ENCODE results near the gene CCDC137. TPM values are rescaled to one million over a fixed set of nuclear protein-coding genes. Genes with fewer than 3 reads are reported as not detected.

Gene CCDC137
- total RNA-seq, 2 experiments from 2014 or later: 30.8 to 32.3 TPM

DNA sequence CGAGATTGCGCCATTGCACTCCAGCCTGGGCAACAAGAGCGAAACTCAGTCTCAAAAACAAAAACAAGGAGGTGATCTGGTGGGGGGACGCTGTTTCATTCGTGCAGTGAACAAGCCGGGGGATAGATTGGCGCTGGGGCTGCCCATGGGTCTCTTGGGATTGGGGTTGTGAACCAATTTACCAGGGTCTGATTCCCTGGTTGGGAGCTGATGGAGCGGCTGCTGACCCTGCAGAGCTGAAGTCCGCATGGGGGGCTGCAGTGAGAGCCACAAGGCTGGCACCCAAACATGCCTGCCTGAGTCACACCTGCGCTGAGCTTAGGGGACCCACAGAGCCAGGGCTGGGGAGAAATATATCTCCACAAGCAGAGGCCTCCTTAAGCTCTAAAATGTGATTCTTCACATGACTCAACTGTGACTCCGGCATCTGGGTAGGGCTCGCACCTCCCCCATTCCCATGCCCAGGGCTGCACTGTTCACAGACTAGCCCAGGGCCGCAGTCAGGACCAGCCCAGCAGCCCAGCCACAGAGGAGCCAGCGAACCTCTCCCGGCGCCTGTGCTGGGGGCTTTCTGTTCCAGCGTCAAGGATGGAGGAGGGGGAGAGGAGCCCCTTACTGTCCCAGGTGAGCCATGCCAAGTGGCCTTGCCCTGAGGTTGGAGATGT, 24.6 kb upstream of the CCDC137 start:
- Mint-ChIP-seq H3K4me1 (ENCODE audit: low read depth) (peaks cover 3% of the 10 kb centered on the region), H3K9me3 (no peaks in the 10 kb centered on the region), H3K4me3 (no peak overlapping the region), H3K36me3 (ENCODE audit: low read depth) (no peaks in the 10 kb centered on the region), H3K27ac (no peak overlapping the region), H3K27me3 (ENCODE audit: low read depth) (no peaks in the 10 kb centered on the region)
- DNase-seq: no peak
- intact Hi-C loops (cut with micrococcal nuclease): no loop called here
- CTCF ChIA-PET: no interaction called here

DNA sequence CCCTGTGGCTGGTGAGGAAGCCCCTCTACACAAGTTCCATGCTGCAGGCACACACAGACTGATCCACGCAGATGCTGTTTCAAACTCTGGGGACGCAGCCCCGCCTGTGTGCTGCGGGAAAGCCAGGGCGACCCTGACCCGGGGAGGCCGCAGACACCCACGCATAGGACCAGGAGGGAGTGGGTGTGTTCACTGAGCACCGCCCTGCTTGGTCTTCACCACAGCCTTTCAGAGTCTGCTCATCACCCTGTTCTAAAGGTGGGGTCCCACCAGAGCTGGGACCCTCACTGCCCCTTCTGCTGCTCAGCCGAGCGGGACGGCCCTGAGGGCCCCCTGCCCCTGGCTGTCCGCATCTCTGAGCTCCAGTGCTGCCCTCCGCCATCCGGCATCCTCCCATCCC, 22.0 kb upstream of the CCDC137 start:
- Mint-ChIP-seq H3K4me1 (ENCODE audit: low read depth) (no peaks in the 10 kb centered on the region), H3K36me3 (ENCODE audit: low read depth) (no peaks in the 10 kb centered on the region), H3K27me3 (ENCODE audit: low read depth) (peaks cover 13% of the 10 kb centered on the region), H3K9me3 (no peaks in the 10 kb centered on the region), H3K4me3 (no peak overlapping the region), H3K27ac (no peak overlapping the region)
- intact Hi-C loops (cut with micrococcal nuclease): no loop called here
- CTCF ChIA-PET: no interaction called here
- no peak for DNase-seq

DNA sequence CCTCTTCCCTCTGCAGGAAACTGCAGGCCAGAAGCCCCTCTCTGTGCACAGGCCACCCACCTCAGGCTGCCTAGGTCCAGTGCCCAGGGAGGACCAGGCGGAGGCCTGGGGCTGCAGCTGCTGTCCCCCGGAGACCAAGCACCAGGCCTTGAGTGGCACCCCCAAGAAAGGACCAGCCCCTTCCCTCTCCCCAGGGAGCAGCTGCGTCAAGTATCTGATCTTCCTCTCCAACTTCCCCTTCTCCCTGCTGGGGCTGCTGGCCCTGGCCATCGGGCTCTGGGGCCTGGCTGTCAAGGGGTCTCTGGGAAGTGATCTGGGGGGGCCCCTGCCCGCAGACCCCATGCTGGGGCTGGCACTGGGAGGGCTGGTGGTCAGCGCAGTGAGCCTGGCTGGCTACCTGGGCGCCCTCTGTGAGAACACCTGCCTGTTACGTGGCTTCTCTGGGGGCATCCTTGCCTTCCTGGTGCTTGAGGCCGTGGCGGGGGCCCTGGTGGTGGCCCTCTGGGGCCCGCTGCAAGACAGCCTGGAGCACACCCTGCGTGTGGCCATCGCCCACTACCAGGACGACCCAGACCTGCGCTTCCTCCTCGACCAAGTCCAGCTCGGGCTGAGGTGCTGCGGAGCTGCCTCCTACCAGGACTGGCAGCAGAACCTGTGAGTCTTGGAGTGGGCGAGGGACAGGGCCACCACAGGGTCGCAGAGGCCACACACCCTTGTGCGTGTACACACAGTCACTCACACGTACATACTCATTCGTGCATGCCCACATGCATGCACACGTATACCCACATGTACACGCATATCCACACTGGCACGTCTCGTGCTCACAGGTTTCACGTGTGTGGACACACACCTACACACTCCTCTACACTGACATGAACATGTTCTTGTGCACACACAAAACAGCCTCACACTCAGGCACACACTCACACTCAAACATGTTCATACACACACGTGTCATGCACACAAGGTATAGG, 21.3 kb upstream of the CCDC137 start:
- Mint-ChIP-seq H3K4me3 (no peak overlapping the region), H3K9me3 (no peaks in the 10 kb centered on the region), H3K27me3 (ENCODE audit: low read depth) (peaks cover 18% of the 10 kb centered on the region), H3K36me3 (ENCODE audit: low read depth) (no peaks in the 10 kb centered on the region), H3K4me1 (ENCODE audit: low read depth) (no peaks in the 10 kb centered on the region), H3K27ac (no peak overlapping the region)
- DNase-seq: no peak
- CTCF ChIA-PET: no interaction called here
- intact Hi-C loops (cut with micrococcal nuclease): no loop called here

DNA sequence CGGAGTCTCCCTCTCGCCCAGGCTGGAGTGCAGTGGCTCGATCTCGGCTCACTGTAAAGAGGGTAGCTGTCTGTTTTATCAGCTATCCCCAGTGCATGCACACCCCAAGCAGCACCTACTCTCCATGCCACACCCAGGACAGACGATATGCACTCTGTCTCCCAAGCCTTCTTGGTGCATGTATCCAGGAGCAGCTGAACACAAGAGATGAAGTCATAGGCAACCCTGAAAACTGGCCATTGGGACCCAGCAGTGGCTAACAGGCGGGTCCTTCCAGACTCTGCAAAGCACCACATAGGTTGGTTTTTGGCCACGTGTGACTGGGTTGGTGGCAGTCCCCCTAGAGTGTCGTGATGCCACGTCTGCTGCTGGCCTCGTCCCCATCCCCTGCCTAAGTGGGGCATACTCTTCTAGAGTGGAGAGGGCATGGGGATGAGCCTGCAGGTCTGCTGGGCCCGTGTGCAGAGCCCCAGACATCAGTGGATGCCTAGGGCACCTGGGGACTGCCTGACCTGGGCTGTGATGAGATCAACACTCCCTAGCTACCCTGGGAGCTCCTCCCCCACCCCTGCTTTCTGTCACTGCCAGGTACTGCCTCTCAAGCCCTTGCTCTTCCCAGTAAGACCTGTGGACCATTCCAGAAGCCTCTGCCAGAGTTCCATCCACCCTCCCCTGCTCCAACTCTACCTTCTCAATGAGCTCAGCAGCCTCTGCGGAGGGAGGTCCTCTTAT, 19.5 kb upstream of the CCDC137 start:
- DNase-seq: no peak
- Mint-ChIP-seq H3K36me3 (ENCODE audit: low read depth) (no peaks in the 10 kb centered on the region), H3K27me3 (ENCODE audit: low read depth) (peaks cover 23% of the 10 kb centered on the region), H3K4me3 (no peak overlapping the region), H3K4me1 (ENCODE audit: low read depth) (no peaks in the 10 kb centered on the region), H3K27ac (no peak overlapping the region), H3K9me3 (no peaks in the 10 kb centered on the region)
- intact Hi-C loops (cut with micrococcal nuclease): no loop called here
- CTCF ChIA-PET: interaction anchor here (0.5 kb wide), 1 partner anchor 83 kb away, joined by 3 read pairs; no protein-coding TSS in a partner anchor

DNA sequence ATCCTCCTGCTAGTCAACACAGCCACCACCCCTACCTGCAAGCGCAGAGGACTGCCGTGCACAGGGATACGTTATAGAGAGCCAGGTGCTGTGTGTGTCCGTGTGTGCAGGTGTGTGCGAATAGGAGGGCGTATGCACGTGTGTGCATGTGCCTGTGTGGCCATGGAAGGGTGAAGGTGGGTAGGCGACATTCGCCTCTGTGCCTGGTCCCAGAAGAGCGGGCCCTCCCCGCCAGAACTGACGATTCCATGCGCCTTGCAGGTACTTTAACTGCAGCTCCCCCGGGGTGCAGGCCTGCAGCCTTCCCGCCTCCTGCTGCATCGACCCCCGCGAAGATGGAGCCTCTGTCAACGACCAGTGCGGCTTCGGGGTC, 18.9 kb upstream of the CCDC137 start:
- H3K27ac Mint-ChIP-seq: no peak overlapping the region
- intact Hi-C loops (cut with micrococcal nuclease): no loop called here
- H3K9me3 Mint-ChIP-seq: no peaks in the 10 kb centered on the region
- no peak overlapping the region for H3K4me3 Mint-ChIP-seq
- H3K36me3 Mint-ChIP-seq (ENCODE audit: low read depth): no peaks in the 10 kb centered on the region
- H3K4me1 Mint-ChIP-seq (ENCODE audit: low read depth): no peaks in the 10 kb centered on the region
- CTCF ChIA-PET: interaction anchor here (0.5 kb wide), 1 partner anchor 82 kb away, joined by 3 read pairs; no protein-coding TSS in a partner anchor
- DNase-seq: no peak
- peaks cover 23% of the 10 kb centered on the region for H3K27me3 Mint-ChIP-seq (ENCODE audit: low read depth)

DNA sequence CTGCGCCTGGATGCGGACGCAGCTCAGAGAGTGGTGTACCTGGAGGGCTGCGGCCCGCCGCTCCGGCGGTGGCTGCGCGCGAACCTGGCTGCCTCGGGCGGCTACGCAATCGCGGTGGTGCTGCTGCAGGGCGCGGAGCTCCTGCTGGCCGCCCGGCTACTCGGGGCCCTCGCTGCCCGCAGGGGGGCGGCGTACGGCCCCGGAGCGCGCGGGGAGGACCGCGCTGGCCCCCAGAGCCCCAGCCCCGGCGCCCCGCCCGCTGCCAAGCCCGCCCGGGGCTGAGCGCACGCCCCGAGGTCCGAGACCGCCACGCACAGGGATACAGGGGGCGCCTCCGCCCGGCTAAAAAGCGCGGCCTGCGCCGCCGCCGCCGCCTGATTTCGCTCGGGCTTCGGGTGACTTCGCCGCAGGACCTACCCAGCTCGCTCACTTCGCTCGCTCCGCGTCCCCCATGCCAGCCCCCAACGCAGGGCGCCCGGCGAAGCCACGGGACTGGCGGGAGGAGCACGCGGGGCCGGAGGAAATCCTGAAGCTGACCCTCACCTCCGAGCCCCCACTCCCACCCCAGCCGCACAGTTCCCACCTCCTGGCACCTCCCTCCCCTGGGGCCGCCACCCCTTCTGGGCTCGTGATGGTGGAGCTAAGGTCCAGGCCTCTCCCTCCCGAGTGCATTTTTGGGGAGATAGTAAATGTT, 18.4 kb upstream of the CCDC137 start:
- Mint-ChIP-seq H3K4me3 (no peak overlapping the region), H3K36me3 (ENCODE audit: low read depth) (no peaks in the 10 kb centered on the region), H3K9me3 (no peaks in the 10 kb centered on the region), H3K27ac (no peak overlapping the region), H3K4me1 (ENCODE audit: low read depth) (peaks cover 2% of the 10 kb centered on the region), H3K27me3 (ENCODE audit: low read depth) (peaks cover 23% of the 10 kb centered on the region)
- no peak for DNase-seq
- intact Hi-C loops (cut with micrococcal nuclease): no loop called here
- CTCF ChIA-PET: interaction anchor here (0.5 kb wide), 1 partner anchor 82 kb away, joined by 3 read pairs; no protein-coding TSS in a partner anchor

DNA sequence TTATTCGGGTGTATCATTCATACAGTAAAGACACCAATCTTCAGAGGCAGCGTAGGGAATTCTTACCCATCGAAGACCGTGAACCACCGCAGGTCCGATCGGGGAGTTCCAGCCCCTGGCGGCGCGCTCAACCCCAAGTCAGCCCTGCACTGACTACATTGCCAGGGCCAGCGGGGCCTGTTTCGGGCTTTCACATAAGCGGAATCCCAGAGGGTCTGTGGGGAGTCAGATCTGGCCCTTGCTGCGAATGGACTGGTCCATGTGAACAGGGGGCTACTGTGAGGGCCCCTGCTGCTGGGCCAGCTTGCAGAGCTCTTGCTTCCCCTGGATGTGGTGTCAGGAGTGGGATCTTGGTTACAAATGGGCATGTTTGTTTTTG, 17.8 kb upstream of the CCDC137 start:
- no peak for DNase-seq
- intact Hi-C loops (cut with micrococcal nuclease): no loop called here
- H3K9me3 Mint-ChIP-seq: no peaks in the 10 kb centered on the region
- CTCF ChIA-PET: no interaction called here
- H3K4me3 Mint-ChIP-seq: no peak overlapping the region
- no peak overlapping the region for H3K27ac Mint-ChIP-seq
- peaks cover 26% of the 10 kb centered on the region for H3K27me3 Mint-ChIP-seq (ENCODE audit: low read depth)
- no peaks in the 10 kb centered on the region for H3K36me3 Mint-ChIP-seq (ENCODE audit: low read depth)
- H3K4me1 Mint-ChIP-seq (ENCODE audit: low read depth): peaks cover 7% of the 10 kb centered on the region

DNA sequence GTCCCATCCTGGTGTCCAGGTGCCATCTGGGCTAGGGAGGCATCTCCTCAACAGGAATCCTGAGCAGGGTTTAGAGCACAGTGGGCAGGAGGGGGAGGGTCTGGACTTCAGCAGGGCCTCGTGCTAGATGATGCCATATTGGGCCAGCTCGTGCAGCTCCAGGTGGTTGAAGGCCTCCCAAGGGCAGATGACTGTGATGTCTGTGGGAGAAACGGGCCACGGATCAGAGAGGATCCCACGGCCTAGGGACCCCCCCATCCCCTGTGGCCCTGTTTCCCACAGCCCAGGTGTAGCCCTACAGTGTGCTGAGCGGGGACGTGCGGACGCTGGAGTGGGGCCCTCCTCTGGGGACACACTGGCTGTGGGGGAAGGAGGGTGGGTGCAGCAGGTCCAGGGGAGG, 15.6 kb upstream of the CCDC137 start:
- no peaks in the 10 kb centered on the region for H3K36me3 Mint-ChIP-seq (ENCODE audit: low read depth)
- peaks cover 26% of the 10 kb centered on the region for H3K27me3 Mint-ChIP-seq (ENCODE audit: low read depth)
- CTCF ChIA-PET: interaction anchor here (0.8 kb wide), 1 partner anchor 15 kb away, joined by 3 read pairs; no protein-coding TSS in a partner anchor
- H3K9me3 Mint-ChIP-seq: no peaks in the 10 kb centered on the region
- no peak overlapping the region for H3K27ac Mint-ChIP-seq
- no peak for DNase-seq
- H3K4me1 Mint-ChIP-seq (ENCODE audit: low read depth): peaks cover 7% of the 10 kb centered on the region
- intact Hi-C loops (cut with micrococcal nuclease): no loop called here
- H3K4me3 Mint-ChIP-seq: no peak overlapping the region

DNA sequence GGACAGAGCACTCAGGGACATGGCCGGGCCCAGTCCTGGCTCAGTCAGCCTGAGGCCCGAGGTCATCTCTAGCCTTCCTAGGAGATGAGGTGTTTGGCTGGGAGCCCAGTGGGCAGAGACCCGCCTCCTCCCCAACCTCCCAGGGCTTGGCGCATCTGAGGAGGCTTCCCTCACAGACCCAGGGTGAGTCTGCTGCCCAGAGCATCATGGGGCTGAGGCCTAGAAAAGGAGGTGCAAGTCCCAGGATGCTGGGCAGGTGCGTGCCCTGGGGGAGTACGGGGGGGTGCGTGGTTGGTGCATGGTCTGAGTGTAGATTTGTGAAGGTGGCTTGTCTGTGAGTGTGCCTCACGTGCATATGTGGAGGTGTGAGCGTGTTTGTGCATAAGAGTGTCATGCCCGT, 14.8 kb upstream of the CCDC137 start:
- H3K36me3 Mint-ChIP-seq (ENCODE audit: low read depth): no peaks in the 10 kb centered on the region
- CTCF ChIA-PET: no interaction called here
- no peak for DNase-seq
- H3K27ac Mint-ChIP-seq: no peak overlapping the region
- no peak overlapping the region for H3K4me3 Mint-ChIP-seq
- no peaks in the 10 kb centered on the region for H3K9me3 Mint-ChIP-seq
- intact Hi-C loops (cut with micrococcal nuclease): no loop called here
- peaks cover 7% of the 10 kb centered on the region for H3K4me1 Mint-ChIP-seq (ENCODE audit: low read depth)
- peaks cover 26% of the 10 kb centered on the region for H3K27me3 Mint-ChIP-seq (ENCODE audit: low read depth)

DNA sequence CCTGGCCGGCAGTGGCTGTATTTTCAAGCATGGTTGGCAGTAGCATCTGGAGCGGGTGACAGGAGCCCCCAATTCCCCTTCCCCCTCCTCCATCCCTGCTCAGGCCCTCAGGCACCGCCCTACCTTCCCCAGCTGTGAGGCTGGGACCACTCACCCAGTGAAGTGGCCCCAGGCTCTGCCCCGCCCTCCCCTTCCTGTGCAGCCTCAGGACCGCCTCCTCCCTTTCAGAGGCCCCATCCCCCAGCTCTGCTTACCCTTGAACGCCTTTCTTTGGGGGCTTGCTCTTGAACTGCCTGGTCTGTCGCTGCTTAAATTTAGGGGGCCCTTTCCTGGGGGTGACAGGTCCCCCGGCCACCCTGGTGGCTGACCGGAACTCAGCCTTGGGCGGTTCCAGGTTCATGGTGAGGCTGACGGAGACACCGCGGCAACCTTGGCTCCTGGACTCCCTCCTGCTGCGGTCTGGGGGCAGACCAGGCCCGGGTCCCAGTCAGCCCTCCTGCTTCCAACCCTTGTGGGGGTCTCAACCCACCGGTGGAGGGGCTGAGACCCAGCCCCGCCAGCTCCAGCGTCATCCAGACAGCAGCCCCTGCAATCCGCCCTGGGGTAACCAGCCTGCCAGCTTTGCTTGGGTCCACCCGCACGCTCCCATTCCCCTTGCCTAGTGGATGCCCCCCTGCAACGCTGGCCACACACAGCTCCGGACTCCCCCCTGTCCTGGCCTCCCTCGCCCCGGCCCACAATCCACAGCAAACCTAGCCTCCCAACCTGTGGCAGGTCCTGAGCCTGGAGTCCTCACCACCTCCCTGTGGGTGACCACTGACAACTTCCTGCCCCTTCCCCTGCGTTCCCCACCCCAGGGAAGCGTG, 13.4 kb upstream of the CCDC137 start:
- CTCF ChIA-PET: no interaction called here
- DNase-seq: peak; percentile 26
- Mint-ChIP-seq H3K36me3 (ENCODE audit: low read depth) (no peaks in the 10 kb centered on the region), H3K4me3 (peak overlapping the region; percentile 58), H3K4me1 (ENCODE audit: low read depth) (peaks cover 7% of the 10 kb centered on the region), H3K27ac (no peak overlapping the region), H3K27me3 (ENCODE audit: low read depth) (peaks cover 19% of the 10 kb centered on the region), H3K9me3 (no peaks in the 10 kb centered on the region)
- intact Hi-C loops (cut with micrococcal nuclease): no loop called here

DNA sequence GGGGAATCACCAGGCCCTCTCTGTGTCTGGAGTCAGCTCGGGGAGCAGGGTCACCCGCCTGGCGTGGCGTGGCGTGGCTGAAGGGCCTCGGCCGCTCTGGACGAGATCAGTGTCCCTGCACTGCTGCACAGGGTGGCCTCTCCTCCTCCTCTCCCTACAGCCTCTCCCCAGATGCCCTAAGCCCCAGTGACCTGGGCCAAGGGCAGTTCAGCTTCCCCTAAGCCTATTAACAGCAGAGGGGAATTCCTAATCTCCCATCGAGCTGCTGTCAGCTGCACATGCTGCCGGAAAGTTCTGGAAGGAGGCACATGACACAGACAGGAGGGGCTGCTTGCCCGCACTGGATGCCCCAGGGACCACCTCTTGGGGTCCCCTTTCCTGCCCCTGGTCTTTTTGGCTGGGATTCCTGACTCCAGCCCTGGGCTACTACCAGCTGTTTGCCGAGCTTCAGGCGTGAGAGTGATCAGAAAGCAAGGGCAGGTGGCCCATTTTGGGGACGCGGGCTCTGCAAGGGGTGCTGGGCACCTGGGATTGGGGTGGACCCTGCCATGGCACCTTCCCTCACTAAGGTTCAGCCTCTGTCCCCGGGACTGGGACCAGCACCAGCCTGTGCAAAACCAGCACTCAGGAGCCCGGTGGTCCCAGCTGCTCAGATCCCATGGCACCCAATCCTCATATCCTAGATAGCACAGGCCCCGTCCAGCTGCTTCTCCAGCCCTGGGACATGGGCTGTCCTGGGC, 11.0 kb upstream of the CCDC137 start:
- no peak overlapping the region for H3K27ac Mint-ChIP-seq
- peaks cover 7% of the 10 kb centered on the region for H3K4me1 Mint-ChIP-seq (ENCODE audit: low read depth)
- no peaks in the 10 kb centered on the region for H3K36me3 Mint-ChIP-seq (ENCODE audit: low read depth)
- no peaks in the 10 kb centered on the region for H3K9me3 Mint-ChIP-seq
- CTCF ChIA-PET: no interaction called here
- intact Hi-C loops (cut with micrococcal nuclease): no loop called here
- no peak for DNase-seq
- peaks cover 8% of the 10 kb centered on the region for H3K27me3 Mint-ChIP-seq (ENCODE audit: low read depth)
- H3K4me3 Mint-ChIP-seq: no peak overlapping the region
